LNCaP clone FGC (cell line): ENCODE data around the gene RHBDL1.
A peak's percentile ranks its signal among the peaks of the same experiment; 100 is the strongest.

Source experiments
- DNase-seq: peaks from one replicate; pipeline ENCODE4 v3.0.0-alpha.2; 2011; ENCODE audit warnings: low read depth
- H3K4me3 ChIP-seq: 2 replicates; pipeline ENCODE4 v1.5.1; 2011; ENCODE audit warnings: mild to moderate bottlenecking, low read depth, low read length, control low read depth
- TF ChIP-seq, protein P1 (sequence below): IDR thresholded peaks from 2 replicates; pipeline ENCODE4 v1.5.1; 2012; ENCODE audit warnings: mild to moderate bottlenecking; ENCODE audit not compliant: control insufficient read depth, insufficient read depth; ENCODE audit errors: extremely low read depth

Gene RHBDL1

GRCh38 chr16:662597-662996 lies 12.9 kb upstream of the RHBDL1 start:
- TF ChIP-seq, protein P1, sequence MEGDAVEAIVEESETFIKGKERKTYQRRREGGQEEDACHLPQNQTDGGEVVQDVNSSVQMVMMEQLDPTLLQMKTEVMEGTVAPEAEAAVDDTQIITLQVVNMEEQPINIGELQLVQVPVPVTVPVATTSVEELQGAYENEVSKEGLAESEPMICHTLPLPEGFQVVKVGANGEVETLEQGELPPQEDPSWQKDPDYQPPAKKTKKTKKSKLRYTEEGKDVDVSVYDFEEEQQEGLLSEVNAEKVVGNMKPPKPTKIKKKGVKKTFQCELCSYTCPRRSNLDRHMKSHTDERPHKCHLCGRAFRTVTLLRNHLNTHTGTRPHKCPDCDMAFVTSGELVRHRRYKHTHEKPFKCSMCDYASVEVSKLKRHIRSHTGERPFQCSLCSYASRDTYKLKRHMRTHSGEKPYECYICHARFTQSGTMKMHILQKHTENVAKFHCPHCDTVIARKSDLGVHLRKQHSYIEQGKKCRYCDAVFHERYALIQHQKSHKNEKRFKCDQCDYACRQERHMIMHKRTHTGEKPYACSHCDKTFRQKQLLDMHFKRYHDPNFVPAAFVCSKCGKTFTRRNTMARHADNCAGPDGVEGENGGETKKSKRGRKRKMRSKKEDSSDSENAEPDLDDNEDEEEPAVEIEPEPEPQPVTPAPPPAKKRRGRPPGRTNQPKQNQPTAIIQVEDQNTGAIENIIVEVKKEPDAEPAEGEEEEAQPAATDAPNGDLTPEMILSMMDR: no peak
- DNase-seq: no peak
- no peak overlapping the region for H3K4me3 ChIP-seq

DNA sequence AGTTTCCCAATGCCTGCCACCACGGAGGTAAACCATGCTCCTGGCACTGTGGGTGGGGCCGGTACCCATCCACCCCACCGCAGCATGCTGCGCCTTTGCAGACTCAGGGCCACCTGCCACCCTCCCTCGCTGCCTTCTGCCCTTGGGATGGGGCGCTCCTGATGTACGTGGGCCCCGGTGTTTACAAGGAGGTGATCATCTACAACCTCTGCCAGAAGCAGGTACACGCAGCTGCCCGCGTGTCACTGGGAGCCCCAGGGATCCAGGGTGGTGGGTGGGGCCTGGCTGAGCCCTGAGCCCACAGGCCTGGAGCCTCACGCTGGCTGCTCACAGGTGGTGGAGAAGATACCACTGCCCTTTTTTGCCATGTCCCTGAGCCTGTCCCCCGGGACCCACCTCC lies 8.9 kb upstream of the RHBDL1 start:
- no peak overlapping the region for H3K4me3 ChIP-seq
- TF ChIP-seq, protein P1: no peak
- no peak for DNase-seq

- DNase-seq: no peak
- TF ChIP-seq, protein P1: no peak
- H3K4me3 ChIP-seq: no peak overlapping the region
Measured at GRCh38 chr16:667113-667779, 8.2 kb upstream of the RHBDL1 start.

DNA sequence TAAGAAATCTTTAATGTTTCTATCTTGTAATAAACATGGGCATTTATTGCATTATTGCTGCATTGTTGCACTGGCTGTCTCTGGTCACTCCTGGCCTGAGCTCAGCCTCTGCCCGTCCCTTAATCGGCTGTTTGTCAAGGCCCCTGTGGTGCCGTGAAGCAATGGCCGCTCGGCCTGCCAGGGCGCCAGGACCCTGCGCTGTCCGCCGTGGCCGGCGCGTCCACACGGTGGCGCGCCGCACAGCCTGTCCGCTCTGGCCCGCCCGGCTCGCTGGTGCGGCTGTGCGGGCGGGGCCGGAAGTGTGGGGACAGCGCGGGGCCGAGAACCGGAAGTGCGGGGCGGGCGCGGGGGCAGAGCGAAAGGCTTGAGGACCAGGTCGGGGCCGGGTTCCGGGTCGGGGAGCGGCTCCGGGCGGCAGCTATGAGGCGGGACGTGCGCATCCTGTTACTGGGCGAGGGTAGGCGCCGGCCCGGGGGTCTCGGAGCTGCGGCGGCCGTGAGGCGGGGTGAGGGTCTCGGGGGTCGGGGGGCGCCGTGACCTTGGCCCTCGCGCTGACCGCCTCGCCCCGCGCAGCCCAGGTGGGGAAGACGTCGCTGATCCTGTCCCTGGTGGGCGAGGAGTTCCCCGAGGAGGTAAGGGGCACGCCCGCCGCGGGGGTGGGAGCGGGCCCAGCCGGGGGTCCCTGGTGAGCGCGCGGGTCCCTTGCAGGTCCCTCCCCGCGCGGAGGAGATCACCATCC lies 7.5 kb upstream of the RHBDL1 start, which contains the start of gene RHOT2:
RHOT2 (plus strand) TSS at position 353 of the 739 bp plus-strand sequence; CDS start at position 421, 68 bp downstream.
- H3K4me3 ChIP-seq: peak within 1 kb of the TSS; percentile 90
- TF ChIP-seq, protein P1: peak; percentile 98
- peak; percentile 53 for DNase-seq

DNA sequence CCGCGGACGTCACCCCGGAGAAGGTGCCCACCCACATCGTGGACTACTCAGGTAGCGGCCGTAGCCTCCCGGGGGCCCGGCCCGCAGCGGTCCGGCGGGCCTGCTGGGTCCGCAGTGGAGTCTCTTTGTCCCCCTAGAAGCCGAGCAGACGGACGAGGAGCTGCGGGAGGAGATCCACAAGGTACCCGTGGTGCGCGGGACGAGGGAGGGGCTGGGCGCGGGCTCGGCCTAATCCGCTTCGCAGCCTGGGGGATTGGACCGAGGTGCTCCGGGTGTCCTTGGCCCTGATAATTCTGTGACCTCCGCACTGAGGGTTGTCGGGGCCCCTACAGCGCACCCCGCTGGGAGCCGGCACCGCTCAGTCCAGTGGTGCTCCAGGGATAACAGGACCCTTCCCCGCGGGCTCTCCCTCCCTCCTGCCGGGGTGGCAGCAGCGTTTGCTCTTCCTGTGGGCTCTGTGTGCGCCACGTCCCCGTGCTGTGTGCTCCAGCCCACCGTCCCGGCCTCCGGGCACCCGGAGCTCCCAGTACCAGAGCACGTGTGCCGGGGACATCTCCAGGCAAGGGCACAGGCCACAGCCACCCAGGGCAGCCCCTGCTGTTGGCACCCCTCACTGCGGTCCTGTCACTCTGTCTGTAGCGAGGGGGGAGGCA lies 6.8 kb upstream of the RHBDL1 start:
- DNase-seq: no peak
- peak overlapping the region; percentile 90 for H3K4me3 ChIP-seq
- TF ChIP-seq, protein P1: no peak

GRCh38 chr16:669666-670065 lies 5.8 kb upstream of the RHBDL1 start:
- TF ChIP-seq, protein P1: no peak
- H3K4me3 ChIP-seq: peak overlapping the region; percentile 90
- no peak for DNase-seq
